HEK293 (cell line): ENCODE measurements around the gene NABP2.

Experiments used
- KLF1 ChIP-seq: fragments of 450-650 bp; formaldehyde crosslinking; IDR thresholded peaks from 2 replicates; pipeline ENCODE4 v1.5.1; 2016; ENCODE audit warnings: missing biosample characterization, missing genetic modification characterization
- KLF7 ChIP-seq: fragments of 450-650 bp; formaldehyde crosslinking; IDR thresholded peaks from 2 replicates; pipeline ENCODE4 v1.5.1; 2016; ENCODE audit warnings: missing biosample characterization, missing genetic modification characterization, borderline replicate concordance
- SP3 ChIP-seq: fragments of 450-650 bp; formaldehyde crosslinking; IDR thresholded peaks from 2 replicates; pipeline ENCODE4 v1.5.1; 2016; ENCODE audit warnings: missing biosample characterization, missing genetic modification characterization
- ZNF121 ChIP-seq: fragments of 450-650 bp; formaldehyde crosslinking; IDR thresholded peaks from 2 replicates; pipeline ENCODE4 v1.5.1; 2016; ENCODE audit warnings: missing biosample characterization, missing genetic modification characterization
- ZNF138 ChIP-seq: fragments of 450-650 bp; formaldehyde crosslinking; IDR thresholded peaks from 2 replicates; pipeline ENCODE4 v1.5.1; 2016; ENCODE audit warnings: missing biosample characterization, missing genetic modification characterization, borderline replicate concordance
- ZNF174 ChIP-seq: fragments of 450-650 bp; formaldehyde crosslinking; IDR thresholded peaks from 2 replicates; pipeline ENCODE4 v1.5.0; 2017; ENCODE audit warnings: missing biosample characterization, mild to moderate bottlenecking, missing genetic modification characterization
- ZNF221 ChIP-seq: fragments of 450-650 bp; formaldehyde crosslinking; IDR thresholded peaks from 2 replicates; pipeline ENCODE4 v1.5.1; 2017; ENCODE audit warnings: missing biosample characterization, missing genetic modification characterization, borderline replicate concordance
- ZNF24 ChIP-seq: fragments of 450-650 bp; formaldehyde crosslinking; IDR thresholded peaks from 2 replicates; pipeline ENCODE4 v1.5.1; 2016; ENCODE audit warnings: missing biosample characterization, missing genetic modification characterization
- ZNF248 ChIP-seq: fragments of 450-650 bp; formaldehyde crosslinking; IDR thresholded peaks from 2 replicates; pipeline ENCODE4 v1.5.1; 2017; ENCODE audit warnings: missing biosample characterization, missing genetic modification characterization
- ZNF274 ChIP-seq, 2 experiments: fragments of 200-500 bp in 1 of 2; fragments of 450-650 bp in 1 of 2; sonication (Bioruptor generic) in 1 of 2; formaldehyde crosslinking in 1 of 2; IDR thresholded peaks; 2 replicates each; pipeline versions ENCODE4 v1.5.1 to v1.6.1; 2014 to 2016; ENCODE audit warnings: borderline replicate concordance in 1 of 2, inconsistent platforms in 1 of 2, low read length in 1 of 2, missing biosample characterization in 1 of 2, missing genetic modification characterization in 1 of 2
- ZNF280D ChIP-seq: fragments of 450-650 bp; formaldehyde crosslinking; IDR thresholded peaks from 2 replicates; pipeline ENCODE4 v1.5.1; 2016; ENCODE audit warnings: missing biosample characterization, missing genetic modification characterization
- ZNF362 ChIP-seq: fragments of 450-650 bp; formaldehyde crosslinking; IDR thresholded peaks from 2 replicates; pipeline ENCODE4 v1.5.1; 2016; ENCODE audit warnings: missing biosample characterization, missing genetic modification characterization
- ZNF37A ChIP-seq: fragments of 450-650 bp; IDR thresholded peaks from 2 replicates; pipeline ENCODE4 v1.5.1; 2018; ENCODE audit warnings: missing biosample characterization, missing genetic modification characterization
- ZNF398 ChIP-seq: fragments of 450-650 bp; formaldehyde crosslinking; IDR thresholded peaks from 2 replicates; pipeline ENCODE4 v1.5.1; 2017; ENCODE audit warnings: missing biosample characterization, missing genetic modification characterization
- ZNF404 ChIP-seq: fragments of 450-650 bp; formaldehyde crosslinking; IDR thresholded peaks from 2 replicates; pipeline ENCODE4 v1.5.1; 2017; ENCODE audit warnings: missing biosample characterization, missing genetic modification characterization
- ZNF423 ChIP-seq: fragments of 450-650 bp; formaldehyde crosslinking; IDR thresholded peaks from 2 replicates; pipeline ENCODE4 v1.5.1; 2016; ENCODE audit warnings: missing biosample characterization, missing genetic modification characterization
- ZNF501 ChIP-seq: fragments of 450-650 bp; formaldehyde crosslinking; IDR thresholded peaks from 2 replicates; pipeline ENCODE4 v1.5.1; 2016; ENCODE audit warnings: missing biosample characterization, missing genetic modification characterization
- ZNF544 ChIP-seq: fragments of 450-650 bp; formaldehyde crosslinking; IDR thresholded peaks from 2 replicates; pipeline ENCODE4 v1.5.0; 2017; ENCODE audit warnings: missing biosample characterization, missing genetic modification characterization
- ZNF600 ChIP-seq: fragments of 450-650 bp; formaldehyde crosslinking; IDR thresholded peaks from 2 replicates; pipeline ENCODE4 v1.5.1; 2016; ENCODE audit warnings: missing biosample characterization, missing genetic modification characterization
- ZNF621 ChIP-seq: fragments of 450-650 bp; formaldehyde crosslinking; IDR thresholded peaks from 2 replicates; pipeline ENCODE4 v1.5.1; 2017; ENCODE audit warnings: missing biosample characterization, missing genetic modification characterization
- ZNF843 ChIP-seq: fragments of 450-650 bp; formaldehyde crosslinking; IDR thresholded peaks from 2 replicates; pipeline ENCODE4 v1.5.1; 2016; ENCODE audit warnings: missing biosample characterization, missing genetic modification characterization
- TF ChIP-seq, protein P1 (sequence below): fragments of 450-650 bp; formaldehyde crosslinking; conservative IDR thresholded peaks from 2 replicates; pipeline ENCODE4 v1.5.1; 2016; ENCODE audit warnings: low read depth, missing biosample characterization, missing genetic modification characterization
- TF ChIP-seq, protein P2 (sequence below): fragments of 450-650 bp; formaldehyde crosslinking; IDR thresholded peaks from 2 replicates; pipeline ENCODE4 v1.5.1; 2016; ENCODE audit warnings: missing biosample characterization, missing genetic modification characterization, borderline replicate concordance

Gene NABP2

DNA sequence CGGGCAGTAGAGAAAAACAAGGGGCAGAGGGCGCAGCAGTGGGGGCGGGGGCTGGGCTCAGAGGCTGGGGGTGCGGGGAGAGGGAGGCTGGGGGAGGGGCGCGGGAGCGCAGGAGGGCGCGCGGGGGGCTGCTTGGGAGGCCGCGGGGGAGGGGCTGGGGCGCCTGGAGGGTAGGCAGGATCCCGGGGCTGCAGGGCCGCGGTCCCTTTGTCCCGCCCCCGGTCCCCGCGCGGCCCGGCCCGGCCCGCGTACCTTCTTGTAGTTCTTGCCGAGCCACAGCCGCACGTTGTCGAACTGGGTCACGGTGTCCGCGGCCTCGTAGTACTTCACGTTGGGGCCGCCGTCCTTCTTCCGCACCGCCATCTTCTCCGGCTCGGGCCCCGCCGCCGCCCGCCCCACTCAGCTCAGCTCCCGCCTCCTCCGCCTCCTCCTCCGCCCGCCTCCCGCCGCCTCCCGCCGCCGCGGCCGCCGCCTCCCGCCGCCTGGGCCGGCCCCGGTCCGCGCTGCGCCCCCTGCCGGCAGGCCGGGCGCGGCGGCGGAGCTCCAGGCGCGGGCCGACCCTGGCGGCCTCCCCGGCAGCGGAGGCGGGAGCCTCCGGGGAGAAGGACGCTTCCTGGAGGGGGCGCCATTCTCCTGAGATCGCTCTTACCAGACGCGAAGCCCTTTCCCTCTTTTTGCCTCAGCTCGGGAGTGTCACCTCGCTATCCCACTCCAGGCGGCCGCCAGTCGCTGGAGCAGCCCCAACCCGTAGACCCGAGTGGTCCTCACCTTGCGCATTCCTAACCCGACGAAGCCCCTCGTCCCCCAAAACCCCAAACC is 34.8 kb upstream of the NABP2 start, which contains the start of gene SMARCC2 (continued):
- no peak for TF ChIP-seq ZNF362 (tag by site-specific recombination)
- no peak for TF ChIP-seq ZNF121
- no peak for TF ChIP-seq KLF7 (tag by site-specific recombination)
- no peak for TF ChIP-seq ZNF544 (tag by site-specific recombination)
- 0 out of 2 replicates have a peak, but pooled peaks have one; percentile 5 for TF ChIP-seq ZNF843
- TF ChIP-seq ZNF274 (IDR thresholded peaks at IDR 0.05; ENCODE audit: low read length): no peak
- no peak for TF ChIP-seq ZNF274 (tag by site-specific recombination; IDR thresholded peaks at IDR 0.05; ENCODE audit: borderline replicate concordance)
- TF ChIP-seq ZNF174: no peak
- TF ChIP-seq KLF1 (tag by site-specific recombination): no peak
- peak; percentile 78 for TF ChIP-seq ZNF398 (tag by site-specific recombination)
- TF ChIP-seq ZNF404 (tag by site-specific recombination): no peak
- no peak for TF ChIP-seq ZNF37A
- TF ChIP-seq, protein P1, sequence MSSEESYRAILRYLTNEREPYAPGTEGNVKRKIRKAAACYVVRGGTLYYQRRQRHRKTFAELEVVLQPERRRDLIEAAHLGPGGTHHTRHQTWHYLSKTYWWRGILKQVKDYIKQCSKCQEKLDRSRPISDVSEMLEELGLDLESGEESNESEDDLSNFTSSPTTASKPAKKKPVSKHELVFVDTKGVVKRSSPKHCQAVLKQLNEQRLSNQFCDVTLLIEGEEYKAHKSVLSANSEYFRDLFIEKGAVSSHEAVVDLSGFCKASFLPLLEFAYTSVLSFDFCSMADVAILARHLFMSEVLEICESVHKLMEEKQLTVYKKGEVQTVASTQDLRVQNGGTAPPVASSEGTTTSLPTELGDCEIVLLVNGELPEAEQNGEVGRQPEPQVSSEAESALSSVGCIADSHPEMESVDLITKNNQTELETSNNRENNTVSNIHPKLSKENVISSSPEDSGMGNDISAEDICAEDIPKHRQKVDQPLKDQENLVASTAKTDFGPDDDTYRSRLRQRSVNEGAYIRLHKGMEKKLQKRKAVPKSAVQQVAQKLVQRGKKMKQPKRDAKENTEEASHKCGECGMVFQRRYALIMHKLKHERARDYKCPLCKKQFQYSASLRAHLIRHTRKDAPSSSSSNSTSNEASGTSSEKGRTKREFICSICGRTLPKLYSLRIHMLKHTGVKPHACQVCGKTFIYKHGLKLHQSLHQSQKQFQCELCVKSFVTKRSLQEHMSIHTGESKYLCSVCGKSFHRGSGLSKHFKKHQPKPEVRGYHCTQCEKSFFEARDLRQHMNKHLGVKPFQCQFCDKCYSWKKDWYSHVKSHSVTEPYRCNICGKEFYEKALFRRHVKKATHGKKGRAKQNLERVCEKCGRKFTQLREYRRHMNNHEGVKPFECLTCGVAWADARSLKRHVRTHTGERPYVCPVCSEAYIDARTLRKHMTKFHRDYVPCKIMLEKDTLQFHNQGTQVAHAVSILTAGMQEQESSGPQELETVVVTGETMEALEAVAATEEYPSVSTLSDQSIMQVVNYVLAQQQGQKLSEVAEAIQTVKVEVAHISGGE (tag by site-specific recombination): no peak
- peak; percentile 29; the same call in 1 of the 2 replicates for TF ChIP-seq ZNF221 (tag by site-specific recombination)
- no peak for TF ChIP-seq ZNF280D
- no peak for TF ChIP-seq ZNF423 (tag by site-specific recombination)
- no peak for TF ChIP-seq ZNF600 (tag by site-specific recombination)
- no peak for TF ChIP-seq ZNF248 (tag by site-specific recombination)
- no peak for TF ChIP-seq ZNF24 (tag by site-specific recombination)
- TF ChIP-seq, protein P2, sequence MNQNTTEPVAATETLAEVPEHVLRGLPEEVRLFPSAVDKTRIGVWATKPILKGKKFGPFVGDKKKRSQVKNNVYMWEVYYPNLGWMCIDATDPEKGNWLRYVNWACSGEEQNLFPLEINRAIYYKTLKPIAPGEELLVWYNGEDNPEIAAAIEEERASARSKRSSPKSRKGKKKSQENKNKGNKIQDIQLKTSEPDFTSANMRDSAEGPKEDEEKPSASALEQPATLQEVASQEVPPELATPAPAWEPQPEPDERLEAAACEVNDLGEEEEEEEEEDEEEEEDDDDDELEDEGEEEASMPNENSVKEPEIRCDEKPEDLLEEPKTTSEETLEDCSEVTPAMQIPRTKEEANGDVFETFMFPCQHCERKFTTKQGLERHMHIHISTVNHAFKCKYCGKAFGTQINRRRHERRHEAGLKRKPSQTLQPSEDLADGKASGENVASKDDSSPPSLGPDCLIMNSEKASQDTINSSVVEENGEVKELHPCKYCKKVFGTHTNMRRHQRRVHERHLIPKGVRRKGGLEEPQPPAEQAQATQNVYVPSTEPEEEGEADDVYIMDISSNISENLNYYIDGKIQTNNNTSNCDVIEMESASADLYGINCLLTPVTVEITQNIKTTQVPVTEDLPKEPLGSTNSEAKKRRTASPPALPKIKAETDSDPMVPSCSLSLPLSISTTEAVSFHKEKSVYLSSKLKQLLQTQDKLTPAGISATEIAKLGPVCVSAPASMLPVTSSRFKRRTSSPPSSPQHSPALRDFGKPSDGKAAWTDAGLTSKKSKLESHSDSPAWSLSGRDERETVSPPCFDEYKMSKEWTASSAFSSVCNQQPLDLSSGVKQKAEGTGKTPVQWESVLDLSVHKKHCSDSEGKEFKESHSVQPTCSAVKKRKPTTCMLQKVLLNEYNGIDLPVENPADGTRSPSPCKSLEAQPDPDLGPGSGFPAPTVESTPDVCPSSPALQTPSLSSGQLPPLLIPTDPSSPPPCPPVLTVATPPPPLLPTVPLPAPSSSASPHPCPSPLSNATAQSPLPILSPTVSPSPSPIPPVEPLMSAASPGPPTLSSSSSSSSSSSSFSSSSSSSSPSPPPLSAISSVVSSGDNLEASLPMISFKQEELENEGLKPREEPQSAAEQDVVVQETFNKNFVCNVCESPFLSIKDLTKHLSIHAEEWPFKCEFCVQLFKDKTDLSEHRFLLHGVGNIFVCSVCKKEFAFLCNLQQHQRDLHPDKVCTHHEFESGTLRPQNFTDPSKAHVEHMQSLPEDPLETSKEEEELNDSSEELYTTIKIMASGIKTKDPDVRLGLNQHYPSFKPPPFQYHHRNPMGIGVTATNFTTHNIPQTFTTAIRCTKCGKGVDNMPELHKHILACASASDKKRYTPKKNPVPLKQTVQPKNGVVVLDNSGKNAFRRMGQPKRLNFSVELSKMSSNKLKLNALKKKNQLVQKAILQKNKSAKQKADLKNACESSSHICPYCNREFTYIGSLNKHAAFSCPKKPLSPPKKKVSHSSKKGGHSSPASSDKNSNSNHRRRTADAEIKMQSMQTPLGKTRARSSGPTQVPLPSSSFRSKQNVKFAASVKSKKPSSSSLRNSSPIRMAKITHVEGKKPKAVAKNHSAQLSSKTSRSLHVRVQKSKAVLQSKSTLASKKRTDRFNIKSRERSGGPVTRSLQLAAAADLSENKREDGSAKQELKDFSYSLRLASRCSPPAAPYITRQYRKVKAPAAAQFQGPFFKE (tag by site-specific recombination): no peak
- TF ChIP-seq ZNF138 (tag by site-specific recombination): no peak
- TF ChIP-seq ZNF501 (tag by site-specific recombination): no peak
- peak; percentile 81 for TF ChIP-seq SP3 (tag by site-specific recombination)
- TF ChIP-seq ZNF621 (tag by site-specific recombination): no peak
